IMR-90 (cell line): ENCODE results near the gene TMEM128. TPM values are rescaled to one million over a fixed set of nuclear protein-coding genes. Genes with fewer than 3 reads are reported as not detected.

ENCODE experiments used
- ATAC-seq: fragments of 200-7000 bp; cut with Tn5 transposase; 2 replicates; pipeline ENCODE4 v1.9.1; 2020; ENCODE audit warnings: low read depth, mild to moderate bottlenecking, moderate library complexity
- BruUV-seq: library from RNA; stranded (reverse); fragments of 400-500 nt; replicated peaks from 2 replicates; lab custom pipeline; 2021; lab: Mats Ljungman, UMichigan
- CTCF ChIA-PET: fragments of 300-600 bp; formaldehyde crosslinking; extraction: SDS; loops from one replicate; lab custom pipeline; 2021; ENCODE audit warnings: antibody characterized with exemption; lab: Yijun Ruan, JAX
- POLR2A ChIA-PET: fragments of 300-600 bp; sonication (Branson Sonifier 250); formaldehyde crosslinking; loops from one replicate; lab custom pipeline; 2022; ENCODE audit warnings: antibody characterized with exemption; ENCODE audit not compliant: unreplicated experiment; lab: Charles Lee
- DNase-seq: peaks from one replicate; pipeline ENCODE4 v3.0.0; 2013
- H2AFZ ChIP-seq: replicated peaks from 2 replicates; pipeline ENCODE3; 2013; ENCODE audit warnings: low read length, mild to moderate bottlenecking; ENCODE audit not compliant: poor library complexity
- H2AK5ac ChIP-seq: 2 replicates; pipeline ENCODE4 v1.6.1; 2013; ENCODE audit warnings: low read depth, low read length, inconsistent platforms
- H2AK9ac ChIP-seq: replicated peaks from 2 replicates; pipeline ENCODE3; 2013; ENCODE audit warnings: mild to moderate bottlenecking, low read depth, low read length, moderate library complexity; ENCODE audit not compliant: poor library complexity
- H2BK120ac ChIP-seq: 2 replicates; pipeline ENCODE4 v1.6.1; 2013; ENCODE audit warnings: low read depth, low read length, inconsistent platforms
- H2BK15ac ChIP-seq: 3 replicates; pipeline ENCODE4 v1.6.1; 2013; ENCODE audit warnings: low read depth, low read length, inconsistent platforms
- H2BK20ac ChIP-seq: 2 replicates; pipeline ENCODE4 v1.6.1; 2013; ENCODE audit warnings: low read depth, mild to moderate bottlenecking, inconsistent platforms, low read length, moderate library complexity
- H2BK5ac ChIP-seq: 2 replicates; pipeline ENCODE4 v1.6.1; 2013; ENCODE audit warnings: mild to moderate bottlenecking, low read depth, low read length, inconsistent platforms; ENCODE audit not compliant: poor library complexity, severe bottlenecking
- H3K14ac ChIP-seq: replicated peaks from 2 replicates; pipeline ENCODE4 v1.6.1; 2013; ENCODE audit warnings: low read depth, low read length, inconsistent platforms
- H3K18ac ChIP-seq: 2 replicates; pipeline ENCODE4 v1.6.1; 2013; ENCODE audit warnings: low read depth, low read length, control low read depth
- H3K23ac ChIP-seq: 2 replicates; pipeline ENCODE4 v1.6.1; 2013; ENCODE audit warnings: low read depth, low read length, inconsistent platforms
- H3K27ac ChIP-seq: 2 replicates; pipeline ENCODE4 v1.5.1; 2013; ENCODE audit warnings: mild to moderate bottlenecking, control low read depth, low read length; ENCODE audit not compliant: insufficient read depth
- H3K27me3 ChIP-seq: 2 replicates; pipeline ENCODE4 v1.6.1; 2013; ENCODE audit warnings: low read length; ENCODE audit not compliant: control insufficient read depth, insufficient read depth
- H3K36me3 ChIP-seq: 2 replicates; pipeline ENCODE4 v1.6.1; 2013; ENCODE audit warnings: low read length, mixed read lengths; ENCODE audit not compliant: control insufficient read depth, insufficient read depth
- H3K4ac ChIP-seq: 2 replicates; pipeline ENCODE4 v1.6.1; 2013; ENCODE audit warnings: low read depth, low read length, inconsistent platforms
- H3K4me1 ChIP-seq: 2 replicates; pipeline ENCODE4 v1.6.1; 2013; ENCODE audit warnings: low read length, mixed read lengths; ENCODE audit not compliant: control insufficient read depth, insufficient read depth
- H3K4me2 ChIP-seq: 2 replicates; pipeline ENCODE4 v1.6.1; 2013; ENCODE audit warnings: low read depth, mild to moderate bottlenecking, control low read depth, low read length, moderate library complexity
- H3K4me3 ChIP-seq: 2 replicates; pipeline ENCODE4 v1.5.1; 2013; ENCODE audit warnings: low read depth, mild to moderate bottlenecking, control low read depth, low read length, moderate library complexity; ENCODE audit not compliant: insufficient read depth
- H3K56ac ChIP-seq: 2 replicates; pipeline ENCODE4 v1.6.1; 2013; ENCODE audit warnings: low read length, inconsistent platforms; ENCODE audit not compliant: insufficient read depth; ENCODE audit errors: extremely low read depth
- H3K79me1 ChIP-seq, 2 experiments: 2 replicates each; pipeline ENCODE4 v1.6.1; 2013; ENCODE audit warnings: low read length in 2 of 2, inconsistent platforms in 1 of 2, low read depth in 1 of 2
- H3K9ac ChIP-seq: 2 replicates; pipeline ENCODE4 v1.6.1; 2013; ENCODE audit warnings: low read depth, low read length, control low read depth
- H3K9me1 ChIP-seq: 2 replicates; pipeline ENCODE4 v1.6.1; 2013; ENCODE audit warnings: low read length, inconsistent platforms; ENCODE audit not compliant: insufficient read depth
- H3K9me3 ChIP-seq: 2 replicates; pipeline ENCODE4 v1.6.1; 2013; ENCODE audit warnings: low read length; ENCODE audit not compliant: control insufficient read depth, insufficient read depth
- H4K20me1 ChIP-seq: 2 replicates; pipeline ENCODE4 v1.6.1; 2013; ENCODE audit warnings: low read length, inconsistent platforms; ENCODE audit not compliant: insufficient read depth
- H4K5ac ChIP-seq: 2 replicates; pipeline ENCODE4 v1.6.1; 2013; ENCODE audit warnings: mild to moderate bottlenecking, low read depth, low read length, control low read depth
- H4K8ac ChIP-seq, 2 experiments: 2 replicates each; pipeline ENCODE4 v1.6.1; 2013; ENCODE audit warnings: low read depth in 2 of 2, low read length in 2 of 2, control low read depth in 1 of 2, inconsistent platforms in 1 of 2
- H4K91ac ChIP-seq: 2 replicates; pipeline ENCODE4 v1.6.1; 2013; ENCODE audit warnings: low read depth, low read length, inconsistent platforms; ENCODE audit not compliant: insufficient read depth
- CHD1 ChIP-seq: IDR thresholded peaks from 2 replicates; pipeline ENCODE4 v1.6.1; 2012; ENCODE audit warnings: low read depth, low read length, improper control_type of control experiment
- FOS ChIP-seq: fragments of 150-350 bp; IDR thresholded peaks from 2 replicates; pipeline ENCODE4 v1.6.1; 2016; ENCODE audit warnings: low read depth, low read length
- RCOR1 ChIP-seq: IDR thresholded peaks from 2 replicates; pipeline ENCODE4 v1.6.1; 2012; ENCODE audit warnings: mild to moderate bottlenecking, low read length, improper control_type of control experiment; ENCODE audit not compliant: insufficient replicate concordance
- SMC3 ChIP-seq: fragments of 150-350 bp; IDR thresholded peaks from 2 replicates; pipeline ENCODE4 v1.6.1; 2016; ENCODE audit warnings: low read depth, mild to moderate bottlenecking, antibody characterized with exemption, low read length, moderate library complexity
- dilution Hi-C: fragments of 300-500 bp; cut with HindIII; formaldehyde crosslinking; loops from one replicate; pipeline ENCODE4 v1.14.3; 2018; ENCODE audit warnings: low sequenced_read_pairs; ENCODE audit not compliant: unreplicated experiment
- in situ Hi-C: fragments of 300-500 bp; cut with MboI; formaldehyde crosslinking; loops from 3 replicates; pipeline ENCODE4 v1.14.3; 2019; ENCODE audit warnings: low sequenced_read_pairs, inconsistent platforms, mixed read lengths
- intact Hi-C: fragments of 100-400 bp; cut with micrococcal nuclease; formaldehyde crosslinking; loops from 2 replicates; pipeline ENCODE4 v1.10.0; 2022
- polyA plus RNA-seq, 3 experiments: library from polyadenylated mRNA; depleted of rRNA; stranded (reverse); fragments of >200 nt; gene quantifications; 2 replicates each; pipeline ENCODE4 v1.2.3, GENCODE V29; 2012; ENCODE audit warnings: low replicate concordance in 1 of 3
- total RNA-seq: library from RNA; depleted of rRNA; stranded (reverse); fragments of >200 nt; gene quantifications from 2 replicates; pipeline ENCODE4 v1.2.3, GENCODE V29; 2012
- TF ChIP-seq, protein P1 (sequence below): fragments of 150-350 bp; IDR thresholded peaks from 2 replicates; pipeline ENCODE4 v1.6.1; 2017; ENCODE audit warnings: mild to moderate bottlenecking, antibody characterized with exemption, low read length, low read depth

The TMEM128 gene
- total and polyA plus RNA-seq, 2 of the 4 experiments (the other 2 are of a cell fraction) = 21.9 to 22.6 TPM

DNA sequence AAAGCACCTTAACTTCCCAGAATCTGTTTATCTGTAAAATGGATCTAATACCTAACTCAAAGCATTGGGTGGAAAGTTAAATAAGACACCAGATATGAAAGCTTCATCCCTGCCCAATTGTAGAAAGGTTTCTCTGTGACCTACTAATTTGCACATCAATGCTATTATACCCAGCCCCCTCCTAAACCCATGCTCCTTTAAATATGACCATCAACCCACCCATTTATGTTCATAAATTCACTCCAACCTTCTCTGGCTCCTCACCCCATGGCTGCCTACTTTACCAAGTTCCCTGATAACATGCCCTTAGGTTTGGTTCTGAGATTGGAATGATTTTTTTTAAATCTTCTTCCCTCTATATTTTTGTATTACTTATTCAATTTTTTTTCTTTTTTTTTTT, 40.1 kb upstream of the TMEM128 start:
- H3K4me1 ChIP-seq = peaks cover 6% of the 10 kb centered on the region
- H3K9ac ChIP-seq = no peak overlapping the region
- H2AFZ ChIP-seq = no peak overlapping the region
- H3K56ac ChIP-seq = no peak overlapping the region
- in situ Hi-C loops = no loop called here
- H3K9me1 ChIP-seq = peaks cover 17% of the 10 kb centered on the region; the same call in 1 of the 2 replicates
- no peak overlapping the region for H3K4me2 ChIP-seq
- H3K4ac ChIP-seq = no peak overlapping the region
- DNase-seq (no peak), ATAC-seq (no peak)
- no peak overlapping the region for H4K8ac ChIP-seq
- H3K14ac ChIP-seq = no peak overlapping the region
- ChIA-PET CTCF (no interaction called here), POLR2A (no interaction called here)
- no TSS peak for BruUV-seq
- H3K4me3 ChIP-seq = no peak overlapping the region
- H2AK5ac ChIP-seq = no peak overlapping the region
- no peak overlapping the region for H3K23ac ChIP-seq
- no peaks in the 10 kb centered on the region for H3K9me3 ChIP-seq
- no peak overlapping the region for H2BK20ac ChIP-seq
- H2BK120ac ChIP-seq = no peak overlapping the region
- H3K36me3 ChIP-seq = peaks cover 8% of the 10 kb centered on the region
- no peak overlapping the region for H2BK15ac ChIP-seq
- H4K91ac ChIP-seq = no peak overlapping the region
- dilution Hi-C loops = no loop called here
- intact Hi-C loops = no loop called here
- TF ChIP-seq FOS = no peak
- TF ChIP-seq, protein P1, sequence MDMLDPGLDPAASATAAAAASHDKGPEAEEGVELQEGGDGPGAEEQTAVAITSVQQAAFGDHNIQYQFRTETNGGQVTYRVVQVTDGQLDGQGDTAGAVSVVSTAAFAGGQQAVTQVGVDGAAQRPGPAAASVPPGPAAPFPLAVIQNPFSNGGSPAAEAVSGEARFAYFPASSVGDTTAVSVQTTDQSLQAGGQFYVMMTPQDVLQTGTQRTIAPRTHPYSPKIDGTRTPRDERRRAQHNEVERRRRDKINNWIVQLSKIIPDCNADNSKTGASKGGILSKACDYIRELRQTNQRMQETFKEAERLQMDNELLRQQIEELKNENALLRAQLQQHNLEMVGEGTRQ = no peak
- TF ChIP-seq CHD1 = no peak
- no peak for TF ChIP-seq RCOR1
- TF ChIP-seq SMC3 = no peak
- H3K27ac ChIP-seq = no peak overlapping the region
- no peak overlapping the region for H4K5ac ChIP-seq
- H2AK9ac ChIP-seq = no peak overlapping the region
- H2BK5ac ChIP-seq = no peak overlapping the region
- peaks cover 11% of the 10 kb centered on the region; the same call in 1 of the 2 replicates for H4K20me1 ChIP-seq
- peaks cover 46 to 72% of the 10 kb centered on the region in 2 experiments for H3K79me1 ChIP-seq
- no peaks in the 10 kb centered on the region for H3K27me3 ChIP-seq
- no peak overlapping the region for H3K18ac ChIP-seq
